ENCODE results near the gene APC2.

The APC2 gene

GRCh38 chr19:1465191-1466016, 15.5 kb downstream of the APC2 start:
- H3K4me2 ChIP-seq (ENCODE audit: low read length): no peak overlapping the region
- no peak overlapping the region for H3K4me3 ChIP-seq (ENCODE audit: low read length)
- no peaks in the 10 kb centered on the region for H4K20me1 ChIP-seq (ENCODE audit: control insufficient read depth, insufficient read depth, low read depth, low read length)
- H3K4me1 ChIP-seq (ENCODE audit: control insufficient read depth, low read length): peaks cover 6% of the 10 kb centered on the region
- TF ChIP-seq EZH2phosphoT487 (IDR thresholded peaks at IDR 0.05; ENCODE audit: borderline replicate concordance, low read length) (no peak), CTCF (IDR thresholded peaks at IDR 0.05; ENCODE audit: low read depth, low read length, poor library complexity, severe bottlenecking) (no peak)
- no peaks in the 10 kb centered on the region for H3K36me3 ChIP-seq (ENCODE audit: control insufficient read depth, low read length)
- no peak overlapping the region for H3K27ac ChIP-seq (ENCODE audit: low read depth, low read length)
- no peaks in the 10 kb centered on the region for H3K9me3 ChIP-seq (ENCODE audit: control insufficient read depth, insufficient read depth, low read length)
- H3K27me3 ChIP-seq (ENCODE audit: control insufficient read depth, low read length): peaks cover 18% of the 10 kb centered on the region
- H3K79me2 ChIP-seq (ENCODE audit: control insufficient read depth, low read length): no peaks in the 10 kb centered on the region
- no peaks in the 10 kb centered on the region for H3F3A ChIP-seq (ENCODE audit: control insufficient read depth, insufficient read depth)
- H3K9me2 ChIP-seq (replicated peaks; ENCODE audit: control insufficient read depth, low read length): no peaks in the 10 kb centered on the region

- no peaks in the 10 kb centered on the region for H3K36me3 ChIP-seq (ENCODE audit: control insufficient read depth, low read length)
- no peaks in the 10 kb centered on the region for H3K9me3 ChIP-seq (ENCODE audit: control insufficient read depth, insufficient read depth, low read length)
- H3K4me3 ChIP-seq (ENCODE audit: low read length): no peak overlapping the region
- H3K4me1 ChIP-seq (ENCODE audit: control insufficient read depth, low read length): peaks cover 12% of the 10 kb centered on the region
- no peak overlapping the region for H3K4me2 ChIP-seq (ENCODE audit: low read length)
- no peaks in the 10 kb centered on the region for H3K9me2 ChIP-seq (replicated peaks; ENCODE audit: control insufficient read depth, low read length)
- no peak overlapping the region for H3K27ac ChIP-seq (ENCODE audit: low read depth, low read length)
- TF ChIP-seq CTCF (IDR thresholded peaks at IDR 0.05; ENCODE audit: low read depth, low read length, poor library complexity, severe bottlenecking): no peak
- TF ChIP-seq EZH2phosphoT487 (IDR thresholded peaks at IDR 0.05; ENCODE audit: borderline replicate concordance, low read length): no peak
- H4K20me1 ChIP-seq (ENCODE audit: control insufficient read depth, insufficient read depth, low read depth, low read length): 0 out of 2 replicates have a peak, but pooled peaks cover 3% of the 10 kb centered on the region
- peaks cover 25% of the 10 kb centered on the region for H3K27me3 ChIP-seq (ENCODE audit: control insufficient read depth, low read length)
- no peaks in the 10 kb centered on the region for H3F3A ChIP-seq (ENCODE audit: control insufficient read depth, insufficient read depth)
- H3K79me2 ChIP-seq (ENCODE audit: control insufficient read depth, low read length): no peaks in the 10 kb centered on the region
These were observed 16.1 kb downstream of the APC2 start for GRCh38 chr19:1466018-1466460.

GRCh38 chr19:1466461-1467214, 16.7 kb downstream of the APC2 start:
- Histone ChIP-seq H3F3A (ENCODE audit: control insufficient read depth, insufficient read depth) (no peaks in the 10 kb centered on the region), H3K4me1 (ENCODE audit: control insufficient read depth, low read length) (peaks cover 18% of the 10 kb centered on the region), H3K4me3 (ENCODE audit: low read length) (no peak overlapping the region), H3K4me2 (ENCODE audit: low read length) (no peak overlapping the region), H3K27me3 (ENCODE audit: control insufficient read depth, low read length) (peaks cover 31% of the 10 kb centered on the region), H3K27ac (ENCODE audit: low read depth, low read length) (no peak overlapping the region), H3K79me2 (ENCODE audit: control insufficient read depth, low read length) (no peaks in the 10 kb centered on the region), H4K20me1 (ENCODE audit: control insufficient read depth, insufficient read depth, low read depth, low read length) (0 out of 2 replicates have a peak, but pooled peaks cover 8% of the 10 kb centered on the region), H3K9me3 (ENCODE audit: control insufficient read depth, insufficient read depth, low read length) (no peaks in the 10 kb centered on the region), H3K9me2 (replicated peaks; ENCODE audit: control insufficient read depth, low read length) (no peaks in the 10 kb centered on the region), H3K36me3 (ENCODE audit: control insufficient read depth, low read length) (no peaks in the 10 kb centered on the region)
- TF ChIP-seq CTCF (IDR thresholded peaks at IDR 0.05; ENCODE audit: low read depth, low read length, poor library complexity, severe bottlenecking): no peak
- TF ChIP-seq EZH2phosphoT487 (IDR thresholded peaks at IDR 0.05; ENCODE audit: borderline replicate concordance, low read length): no peak

All from DOHH2 (cell line).